HCT116 (cell line): ENCODE measurements around the gene HOMER1. TPM values are rescaled to one million over a fixed set of nuclear protein-coding genes. Genes with fewer than 3 reads are reported as not detected.
A peak's percentile ranks its signal among the peaks of the same experiment; 100 is the strongest.

ENCODE experiments used
- ATAC-seq: fragments of 200-7000 bp; cut with Tn5 transposase; 2 replicates; pipeline ENCODE4 v1.9.1; 2020; ENCODE audit warnings: mild to moderate bottlenecking, moderate library complexity
- BruUV-seq: library from RNA; stranded (reverse); fragments of 400-500 nt; replicated peaks from 2 replicates; lab custom pipeline; 2021; lab: Mats Ljungman, UMichigan
- CTCF ChIA-PET: fragments of 300-600 bp; sonication (Branson Sonifier 250); formaldehyde crosslinking; loops from one replicate; lab custom pipeline; 2021; ENCODE audit warnings: antibody characterized with exemption; lab: Charles Lee
- POLR2A ChIA-PET: fragments of 300-600, 350-600 bp; sonication (Branson Sonifier 250); formaldehyde crosslinking; loops from one replicate; lab custom pipeline; 2021; ENCODE audit warnings: antibody characterized with exemption; lab: Charles Lee
- RAD21 ChIA-PET, 2 experiments: fragments of 300-600 bp; sonication (Branson Sonifier 250); formaldehyde crosslinking; loops; one replicate each; lab custom pipeline; 2023; ENCODE audit warnings: low total read pairs in 2 of 2; ENCODE audit not compliant: uncharacterized antibody in 2 of 2, unreplicated experiment in 2 of 2, low non-redundant PET in 1 of 2; lab: Charles Lee
- DNase-seq: peaks from one replicate; pipeline ENCODE4 v3.0.0-alpha.2; 2010; ENCODE audit warnings: low read depth, low spot score
- H2AFZ ChIP-seq: fragments of 200-600 bp; shearing (Covaris generic), sonication (generic); 2 replicates; pipeline ENCODE4 v1.6.1; 2017; ENCODE audit warnings: low read depth, mixed run types, mixed read lengths, antibody characterized with exemption, low read length; ENCODE audit not compliant: poor library complexity, severe bottlenecking
- H3K27ac ChIP-seq: 2 replicates; pipeline ENCODE4 v1.5.1; 2012; ENCODE audit warnings: low read depth, low read length
- H3K27me3 ChIP-seq: fragments of 200-600 bp; sonication (generic); 2 replicates; pipeline ENCODE4 v1.6.1; 2016; ENCODE audit warnings: mixed run types, low read length, mixed read lengths; ENCODE audit not compliant: insufficient read depth
- H3K36me3 ChIP-seq, 2 experiments: fragments of 200-500 bp in 1 of 2; fragments of 200-600 bp in 1 of 2; sonication (Bioruptor generic) in 1 of 2; sonication (generic) in 1 of 2; 2 replicates each; pipeline versions ENCODE4 v1.5.1 to v1.6.1; 2014 to 2016; ENCODE audit warnings: low read length in 2 of 2, inconsistent platforms in 1 of 2, mixed read lengths in 1 of 2, mixed run types in 1 of 2; ENCODE audit not compliant: insufficient read depth in 2 of 2, control insufficient read depth in 1 of 2
- H3K4me1 ChIP-seq, 2 experiments: fragments of 200-600 bp in 1 of 2; sonication (generic) in 1 of 2; 2 replicates each; pipeline versions ENCODE4 v1.5.1 to v1.6.1; 2012 to 2017; ENCODE audit warnings: low read length in 2 of 2, inconsistent platforms in 1 of 2, mild to moderate bottlenecking in 1 of 2, mixed read lengths in 1 of 2, mixed run types in 1 of 2, moderate library complexity in 1 of 2; ENCODE audit not compliant: insufficient read depth in 2 of 2, control insufficient read depth in 1 of 2
- H3K4me2 ChIP-seq: fragments of 200-600 bp; sonication (generic); 2 replicates; pipeline ENCODE4 v1.6.1; 2017; ENCODE audit warnings: mixed run types, low read length, mixed read lengths
- H3K4me3 ChIP-seq, 2 experiments: fragments of 200-600 bp in 1 of 2; sonication (generic) in 1 of 2; replicated peaks in 1 of 2; 2 replicates each; pipeline ENCODE4 v1.5.1; 2011 to 2016; ENCODE audit warnings: low read length in 2 of 2, control low read depth in 1 of 2, low read depth in 1 of 2, mild to moderate bottlenecking in 1 of 2, mixed read lengths in 1 of 2, mixed run types in 1 of 2
- H3K79me2 ChIP-seq: fragments of 200-600 bp; sonication (generic); 2 replicates; pipeline ENCODE4 v1.6.1; 2017; ENCODE audit warnings: mild to moderate bottlenecking, mixed run types, low read length, moderate library complexity, mixed read lengths; ENCODE audit not compliant: insufficient read depth
- H3K9ac ChIP-seq: fragments of 200-600 bp; sonication (generic); 2 replicates; pipeline ENCODE4 v1.6.1; 2016; ENCODE audit warnings: low read length, mixed read lengths
- H3K9me2 ChIP-seq: fragments of 200-600 bp; sonication (generic), shearing (Covaris generic); 2 replicates; pipeline ENCODE4 v1.6.1; 2017; ENCODE audit warnings: mixed run types, mild to moderate bottlenecking, moderate library complexity; ENCODE audit not compliant: insufficient read depth
- H3K9me3 ChIP-seq, 2 experiments: fragments of 200-500 bp in 1 of 2; fragments of 200-600 bp in 1 of 2; sonication (Bioruptor generic) in 1 of 2; sonication (generic) in 1 of 2; 2 replicates each; pipeline ENCODE4 v1.6.1; 2014 to 2017; ENCODE audit warnings: low read length in 2 of 2, mixed read lengths in 2 of 2, inconsistent platforms in 1 of 2, low read depth in 1 of 2, mild to moderate bottlenecking in 1 of 2, mixed run types in 1 of 2, moderate library complexity in 1 of 2; ENCODE audit not compliant: control insufficient read depth in 1 of 2, insufficient read depth in 1 of 2
- H4K20me1 ChIP-seq: fragments of 200-600 bp; sonication (generic), shearing (Covaris generic); 2 replicates; pipeline ENCODE4 v1.6.1; 2017; ENCODE audit warnings: mixed run types, mild to moderate bottlenecking, moderate library complexity; ENCODE audit not compliant: insufficient read depth
- CEBPB ChIP-seq: IDR thresholded peaks from 2 replicates; pipeline ENCODE4 v1.6.1; 2012; ENCODE audit warnings: low read depth
- EGR1 ChIP-seq: IDR thresholded peaks from 2 replicates; pipeline ENCODE4 v1.6.1; 2012; ENCODE audit warnings: low read depth
- ELF1 ChIP-seq: IDR thresholded peaks from 2 replicates; pipeline ENCODE4 v1.6.1; 2012; ENCODE audit warnings: low read depth, borderline replicate concordance
- EZH2 ChIP-seq: fragments of 200-600 bp; sonication (generic); IDR thresholded peaks from 2 replicates; pipeline ENCODE4 v1.6.1; 2017; ENCODE audit warnings: antibody characterized with exemption, mixed run types
- EZH2phosphoT487 ChIP-seq: fragments of 200-600 bp; IDR thresholded peaks from 2 replicates; pipeline ENCODE4 v1.6.1; 2018; ENCODE audit warnings: antibody characterized with exemption, borderline replicate concordance
- POLR2A ChIP-seq: IDR thresholded peaks from 2 replicates; pipeline ENCODE4 v1.7.0; 2011; ENCODE audit warnings: borderline replicate concordance; ENCODE audit not compliant: insufficient read depth, insufficient read length; ENCODE audit errors: extremely low read depth
- POLR2AphosphoS5 ChIP-seq: IDR thresholded peaks from 2 replicates; pipeline ENCODE4 v1.6.1; 2011; ENCODE audit warnings: mild to moderate bottlenecking, low read depth, low read length, moderate library complexity
- RAD21 ChIP-seq: IDR thresholded peaks from 2 replicates; pipeline ENCODE4 v1.6.1; 2012; ENCODE audit warnings: low read depth, mild to moderate bottlenecking
- SP1 ChIP-seq: IDR thresholded peaks from 2 replicates; pipeline ENCODE4 v1.6.1; 2012; ENCODE audit warnings: low read depth
- SRF ChIP-seq: IDR thresholded peaks from 2 replicates; pipeline ENCODE4 v1.6.1; 2012; ENCODE audit warnings: low read depth
- TCF7L2 ChIP-seq: IDR thresholded peaks from 2 replicates; pipeline ENCODE4 v1.7.0; 2011; ENCODE audit warnings: borderline replicate concordance, inconsistent platforms; ENCODE audit not compliant: insufficient read depth, insufficient read length; ENCODE audit errors: extremely low read depth
- YY1 ChIP-seq: IDR thresholded peaks from 2 replicates; pipeline ENCODE4 v1.6.1; 2011; ENCODE audit warnings: low read length, low read depth, moderate library complexity, mild to moderate bottlenecking; ENCODE audit not compliant: insufficient replicate concordance; ENCODE audit errors: extremely low read depth
- ZFX ChIP-seq: fragments of 450-650 bp; IDR thresholded peaks from 2 replicates; pipeline ENCODE4 v1.6.1; 2017
- ZNF274 ChIP-seq: fragments of 200-500 bp; sonication (Bioruptor generic); IDR thresholded peaks from 2 replicates; pipeline ENCODE4 v1.6.1; 2014; ENCODE audit warnings: mild to moderate bottlenecking, low read depth, low read length, inconsistent platforms
- intact Hi-C: fragments of 100-400 bp; cut with micrococcal nuclease; formaldehyde crosslinking; loops from 2 replicates; pipeline ENCODE4 v1.10.0; 2022
- total RNA-seq: library from RNA; stranded (reverse); gene quantifications from one replicate; pipeline ENCODE4 v1.2.1, GENCODE V29; 2021; ENCODE audit not compliant: unreplicated experiment
- TF ChIP-seq, protein P1 (sequence below): IDR thresholded peaks from 2 replicates; pipeline ENCODE4 v1.6.1; 2012
- TF ChIP-seq, protein P2 (sequence below): IDR thresholded peaks from 2 replicates; pipeline ENCODE4 v1.6.1; 2012
- TF ChIP-seq, protein P3 (sequence below): IDR thresholded peaks from 2 replicates; pipeline ENCODE4 v1.6.1; 2012; ENCODE audit warnings: low read depth
- TF ChIP-seq, protein P4 (sequence below): IDR thresholded peaks from 2 replicates; pipeline ENCODE4 v1.6.1; 2011; ENCODE audit warnings: mild to moderate bottlenecking, low read length, moderate library complexity; ENCODE audit not compliant: insufficient replicate concordance; ENCODE audit errors: extremely low read depth
- TF ChIP-seq, protein P5 (sequence below), 3 experiments: fragments of 200-600 bp in 1 of 3; sonication (generic) in 1 of 3; IDR thresholded peaks in 2 of 3; conservative IDR thresholded peaks in 1 of 3; 2 replicates each; pipeline ENCODE4 v1.5.1; 2012 to 2017; ENCODE audit warnings: low read depth in 2 of 3, low read length in 2 of 3, antibody characterized with exemption in 1 of 3, borderline replicate concordance in 1 of 3, control low read depth in 1 of 3, mild to moderate bottlenecking in 1 of 3, mixed read lengths in 1 of 3, mixed run types in 1 of 3, moderate library complexity in 1 of 3; ENCODE audit not compliant: insufficient read depth in 1 of 3

Gene HOMER1
- total RNA-seq, 1 experiment from 2014 or later = 21.4 TPM

DNA sequence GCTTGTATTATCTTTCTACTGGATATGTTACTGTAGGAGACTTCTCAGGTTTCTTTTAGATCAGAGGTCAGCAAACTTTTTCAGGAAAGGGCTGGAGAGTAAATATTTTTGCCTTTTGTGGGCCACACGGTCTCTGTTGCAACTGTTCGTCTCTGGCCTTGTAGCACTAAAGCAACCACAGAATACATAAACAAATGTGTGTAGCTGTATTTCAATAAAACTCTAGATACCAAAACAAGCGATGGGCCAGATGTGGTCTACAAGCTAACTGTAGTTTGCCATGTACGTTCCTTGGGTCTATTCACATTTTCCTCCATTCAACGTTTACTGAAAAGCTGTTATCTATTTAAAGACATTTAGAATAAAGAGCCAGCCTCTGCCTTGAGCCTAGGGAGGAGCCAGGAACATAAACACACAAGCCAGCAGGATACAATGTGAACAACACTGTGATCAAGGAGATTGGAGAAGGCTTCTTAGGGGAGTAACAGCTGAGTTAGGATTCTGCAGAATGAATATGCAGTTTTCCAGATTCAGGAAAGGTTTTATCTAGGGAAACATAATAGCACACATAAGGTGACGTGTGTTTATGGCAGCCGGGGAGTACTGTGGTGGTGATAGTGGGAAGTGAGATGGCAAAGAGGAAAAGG, 33.0 kb upstream of the HOMER1 start:
- Histone ChIP-seq H3K4me1 (peaks cover 4 to 6% of the 10 kb centered on the region in 2 experiments; a peak in 2 of 4 replicates), H3K27ac (no peak overlapping the region), H3K79me2 (no peaks in the 10 kb centered on the region), H3K4me3 (no peak overlapping the region), H3K9me2 (no peaks in the 10 kb centered on the region), H3K4me2 (no peak overlapping the region), H2AFZ (peak overlapping the region; percentile 5), H4K20me1 (no peaks in the 10 kb centered on the region), H3K9ac (no peak overlapping the region), H3K27me3 (no peaks in the 10 kb centered on the region), H3K36me3 (no peaks in the 10 kb centered on the region), H3K9me3 (no peaks in the 10 kb centered on the region)
- ATAC-seq = no peak
- ChIA-PET RAD21 (no interaction called here), CTCF (no interaction called here), POLR2A (no interaction called here)
- TF ChIP-seq POLR2A (no peak), EGR1 (no peak), EZH2phosphoT487 (no peak), YY1 (no peak), SRF (no peak), ELF1 (no peak), CEBPB (no peak), SP1 (no peak), POLR2AphosphoS5 (no peak), ZNF274 (no peak), TCF7L2 (no peak), EZH2 (no peak), RAD21 (no peak), ZFX (no peak)
- TF ChIP-seq, protein P1, sequence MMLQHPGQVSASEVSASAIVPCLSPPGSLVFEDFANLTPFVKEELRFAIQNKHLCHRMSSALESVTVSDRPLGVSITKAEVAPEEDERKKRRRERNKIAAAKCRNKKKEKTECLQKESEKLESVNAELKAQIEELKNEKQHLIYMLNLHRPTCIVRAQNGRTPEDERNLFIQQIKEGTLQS = no peak
- TF ChIP-seq, protein P2, sequence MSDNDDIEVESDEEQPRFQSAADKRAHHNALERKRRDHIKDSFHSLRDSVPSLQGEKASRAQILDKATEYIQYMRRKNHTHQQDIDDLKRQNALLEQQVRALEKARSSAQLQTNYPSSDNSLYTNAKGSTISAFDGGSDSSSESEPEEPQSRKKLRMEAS = no peak
- TF ChIP-seq, protein P3, sequence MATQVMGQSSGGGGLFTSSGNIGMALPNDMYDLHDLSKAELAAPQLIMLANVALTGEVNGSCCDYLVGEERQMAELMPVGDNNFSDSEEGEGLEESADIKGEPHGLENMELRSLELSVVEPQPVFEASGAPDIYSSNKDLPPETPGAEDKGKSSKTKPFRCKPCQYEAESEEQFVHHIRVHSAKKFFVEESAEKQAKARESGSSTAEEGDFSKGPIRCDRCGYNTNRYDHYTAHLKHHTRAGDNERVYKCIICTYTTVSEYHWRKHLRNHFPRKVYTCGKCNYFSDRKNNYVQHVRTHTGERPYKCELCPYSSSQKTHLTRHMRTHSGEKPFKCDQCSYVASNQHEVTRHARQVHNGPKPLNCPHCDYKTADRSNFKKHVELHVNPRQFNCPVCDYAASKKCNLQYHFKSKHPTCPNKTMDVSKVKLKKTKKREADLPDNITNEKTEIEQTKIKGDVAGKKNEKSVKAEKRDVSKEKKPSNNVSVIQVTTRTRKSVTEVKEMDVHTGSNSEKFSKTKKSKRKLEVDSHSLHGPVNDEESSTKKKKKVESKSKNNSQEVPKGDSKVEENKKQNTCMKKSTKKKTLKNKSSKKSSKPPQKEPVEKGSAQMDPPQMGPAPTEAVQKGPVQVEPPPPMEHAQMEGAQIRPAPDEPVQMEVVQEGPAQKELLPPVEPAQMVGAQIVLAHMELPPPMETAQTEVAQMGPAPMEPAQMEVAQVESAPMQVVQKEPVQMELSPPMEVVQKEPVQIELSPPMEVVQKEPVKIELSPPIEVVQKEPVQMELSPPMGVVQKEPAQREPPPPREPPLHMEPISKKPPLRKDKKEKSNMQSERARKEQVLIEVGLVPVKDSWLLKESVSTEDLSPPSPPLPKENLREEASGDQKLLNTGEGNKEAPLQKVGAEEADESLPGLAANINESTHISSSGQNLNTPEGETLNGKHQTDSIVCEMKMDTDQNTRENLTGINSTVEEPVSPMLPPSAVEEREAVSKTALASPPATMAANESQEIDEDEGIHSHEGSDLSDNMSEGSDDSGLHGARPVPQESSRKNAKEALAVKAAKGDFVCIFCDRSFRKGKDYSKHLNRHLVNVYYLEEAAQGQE = no peak
- TF ChIP-seq, protein P4, sequence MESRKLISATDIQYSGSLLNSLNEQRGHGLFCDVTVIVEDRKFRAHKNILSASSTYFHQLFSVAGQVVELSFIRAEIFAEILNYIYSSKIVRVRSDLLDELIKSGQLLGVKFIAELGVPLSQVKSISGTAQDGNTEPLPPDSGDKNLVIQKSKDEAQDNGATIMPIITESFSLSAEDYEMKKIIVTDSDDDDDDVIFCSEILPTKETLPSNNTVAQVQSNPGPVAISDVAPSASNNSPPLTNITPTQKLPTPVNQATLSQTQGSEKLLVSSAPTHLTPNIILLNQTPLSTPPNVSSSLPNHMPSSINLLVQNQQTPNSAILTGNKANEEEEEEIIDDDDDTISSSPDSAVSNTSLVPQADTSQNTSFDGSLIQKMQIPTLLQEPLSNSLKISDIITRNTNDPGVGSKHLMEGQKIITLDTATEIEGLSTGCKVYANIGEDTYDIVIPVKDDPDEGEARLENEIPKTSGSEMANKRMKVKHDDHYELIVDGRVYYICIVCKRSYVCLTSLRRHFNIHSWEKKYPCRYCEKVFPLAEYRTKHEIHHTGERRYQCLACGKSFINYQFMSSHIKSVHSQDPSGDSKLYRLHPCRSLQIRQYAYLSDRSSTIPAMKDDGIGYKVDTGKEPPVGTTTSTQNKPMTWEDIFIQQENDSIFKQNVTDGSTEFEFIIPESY = no peak
- TF ChIP-seq, protein P5, sequence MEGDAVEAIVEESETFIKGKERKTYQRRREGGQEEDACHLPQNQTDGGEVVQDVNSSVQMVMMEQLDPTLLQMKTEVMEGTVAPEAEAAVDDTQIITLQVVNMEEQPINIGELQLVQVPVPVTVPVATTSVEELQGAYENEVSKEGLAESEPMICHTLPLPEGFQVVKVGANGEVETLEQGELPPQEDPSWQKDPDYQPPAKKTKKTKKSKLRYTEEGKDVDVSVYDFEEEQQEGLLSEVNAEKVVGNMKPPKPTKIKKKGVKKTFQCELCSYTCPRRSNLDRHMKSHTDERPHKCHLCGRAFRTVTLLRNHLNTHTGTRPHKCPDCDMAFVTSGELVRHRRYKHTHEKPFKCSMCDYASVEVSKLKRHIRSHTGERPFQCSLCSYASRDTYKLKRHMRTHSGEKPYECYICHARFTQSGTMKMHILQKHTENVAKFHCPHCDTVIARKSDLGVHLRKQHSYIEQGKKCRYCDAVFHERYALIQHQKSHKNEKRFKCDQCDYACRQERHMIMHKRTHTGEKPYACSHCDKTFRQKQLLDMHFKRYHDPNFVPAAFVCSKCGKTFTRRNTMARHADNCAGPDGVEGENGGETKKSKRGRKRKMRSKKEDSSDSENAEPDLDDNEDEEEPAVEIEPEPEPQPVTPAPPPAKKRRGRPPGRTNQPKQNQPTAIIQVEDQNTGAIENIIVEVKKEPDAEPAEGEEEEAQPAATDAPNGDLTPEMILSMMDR (IDR thresholded peaks at IDR 0.05 in 2 of 3, conservative IDR thresholded peaks at IDR 0.05 in 1 of 3; ENCODE audit: borderline replicate concordance in 1 of 3, insufficient read depth in 1 of 3, low read depth in 2 of 3, low read length in 2 of 3) = no peak
- BruUV-seq = no TSS peak
- intact Hi-C loops = no loop called here
- no peak for DNase-seq
